CD4-positive, alpha-beta T cell treated with Interleukin-21 for 1 hour (primary cell): ENCODE measurements around the gene CASKIN2.

Source experiments
- DNase-seq: peaks from one replicate; pipeline ENCODE4 v3.0.0-alpha.2; 2020

The CASKIN2 gene

DNA sequence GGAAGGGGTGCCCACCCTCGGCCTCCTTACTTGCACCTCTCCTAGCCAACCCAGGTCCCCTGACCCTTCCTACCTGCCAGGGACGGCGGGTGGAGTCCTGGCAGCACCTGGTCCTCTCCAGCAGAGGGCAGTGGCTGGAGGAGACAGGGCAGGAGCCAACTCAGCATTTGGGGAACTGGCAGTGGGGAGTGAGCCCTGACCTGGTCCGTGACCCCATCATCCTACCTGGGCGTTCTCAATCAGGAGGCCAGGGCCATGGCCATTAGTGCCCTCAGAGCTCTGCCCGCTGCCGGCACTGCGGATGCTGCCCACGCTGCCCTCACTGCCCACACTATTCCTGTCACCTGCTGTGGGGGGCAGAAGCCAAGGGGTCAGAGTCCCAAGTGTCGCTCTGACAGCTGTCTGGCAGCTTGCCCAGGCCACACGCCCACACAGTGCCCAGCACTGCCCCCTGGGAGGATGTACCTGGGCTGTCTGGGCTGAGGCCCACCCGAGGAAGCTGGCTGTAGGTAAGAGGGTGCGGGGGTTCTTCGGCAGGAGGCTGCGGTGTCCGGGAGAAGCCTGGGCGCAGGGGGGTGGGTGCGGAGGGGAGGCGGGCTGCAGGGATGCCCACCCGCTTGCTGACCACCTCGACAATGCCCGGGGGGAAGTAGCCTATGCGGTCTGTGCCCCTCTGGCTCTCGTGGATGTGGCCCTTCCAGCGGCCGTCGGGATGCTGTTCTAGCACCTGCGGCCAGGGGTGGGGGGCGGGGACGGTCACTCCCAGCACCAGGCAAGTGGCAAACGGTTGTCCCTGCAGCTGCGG lies 10.8 kb downstream of the CASKIN2 start:
- DNase-seq: peak; percentile 50

GRCh38 chr17:75503976-75504346 lies 11.4 kb downstream of the CASKIN2 start:
- DNase-seq: peak; percentile 21

DNA sequence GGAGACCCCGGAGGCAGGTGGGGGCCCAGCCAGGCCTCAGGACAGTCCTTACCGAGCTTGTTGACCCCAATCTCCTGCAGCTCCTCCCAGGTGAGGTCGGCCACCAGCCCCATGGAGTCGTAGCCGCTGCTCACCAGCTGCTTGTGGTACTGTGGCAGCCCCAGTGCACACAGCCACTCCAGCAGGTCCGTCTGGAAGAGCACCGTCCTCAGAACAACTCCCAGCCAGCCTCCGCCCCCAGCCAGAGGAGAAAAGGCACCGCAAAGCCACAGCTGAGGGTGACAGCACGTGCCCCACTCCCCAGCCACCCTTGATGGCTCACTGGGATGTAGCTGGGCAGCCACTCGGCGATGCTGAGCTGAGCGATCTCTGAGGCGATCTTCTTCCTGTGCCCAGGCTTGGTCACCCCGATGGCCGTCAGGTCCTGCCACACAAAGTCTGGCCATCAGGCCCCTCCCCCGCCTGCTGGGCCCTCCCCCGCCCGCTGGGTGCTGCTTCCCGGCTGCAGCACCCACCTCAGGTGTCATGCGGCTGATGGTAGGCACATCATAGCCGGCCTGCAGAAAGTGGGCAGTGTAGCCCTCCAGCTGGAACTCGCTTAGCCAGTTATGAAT lies 11.9 kb downstream of the CASKIN2 start:
- no peak for DNase-seq

- DNase-seq: no peak
Measured at GRCh38 chr17:75502721-75503329, 12.5 kb downstream of the CASKIN2 start.

DNA sequence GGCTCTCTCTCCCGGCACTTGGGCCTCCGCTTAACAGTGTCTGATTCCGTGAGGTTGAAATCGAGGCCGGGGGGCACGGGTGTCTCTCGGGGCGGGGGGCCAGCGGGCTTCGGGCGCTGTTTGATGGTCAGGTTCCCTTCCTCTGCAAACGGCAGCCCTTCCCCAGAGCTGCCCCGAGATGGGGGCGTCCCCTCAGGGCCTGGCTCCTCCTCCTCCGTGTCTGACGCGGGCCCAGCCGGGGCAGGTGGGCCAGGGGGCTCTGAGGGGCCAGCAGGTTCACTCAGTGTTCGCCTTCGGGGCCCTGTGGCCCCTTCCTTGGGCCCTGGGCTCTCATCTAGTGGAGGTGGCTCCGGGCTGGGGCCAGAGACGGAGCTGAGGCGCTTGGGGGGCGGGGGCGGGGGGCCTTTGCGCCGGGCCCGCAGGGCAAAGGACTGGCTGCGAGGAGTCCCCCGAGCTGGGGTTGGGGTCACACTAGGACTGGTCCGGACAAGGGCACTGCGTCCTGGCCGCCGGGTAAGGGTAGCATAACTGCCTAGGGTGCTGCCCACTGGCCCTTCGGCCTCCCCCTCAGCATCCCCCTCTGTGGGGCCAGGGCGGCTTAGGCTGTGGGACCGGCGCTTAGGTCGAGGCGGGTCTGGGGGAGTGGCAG lies 13.1 kb downstream of the CASKIN2 start:
- DNase-seq: no peak

- no peak for DNase-seq
Measured at GRCh38 chr17:75501378-75502071, 13.8 kb downstream of the CASKIN2 start.

DNA sequence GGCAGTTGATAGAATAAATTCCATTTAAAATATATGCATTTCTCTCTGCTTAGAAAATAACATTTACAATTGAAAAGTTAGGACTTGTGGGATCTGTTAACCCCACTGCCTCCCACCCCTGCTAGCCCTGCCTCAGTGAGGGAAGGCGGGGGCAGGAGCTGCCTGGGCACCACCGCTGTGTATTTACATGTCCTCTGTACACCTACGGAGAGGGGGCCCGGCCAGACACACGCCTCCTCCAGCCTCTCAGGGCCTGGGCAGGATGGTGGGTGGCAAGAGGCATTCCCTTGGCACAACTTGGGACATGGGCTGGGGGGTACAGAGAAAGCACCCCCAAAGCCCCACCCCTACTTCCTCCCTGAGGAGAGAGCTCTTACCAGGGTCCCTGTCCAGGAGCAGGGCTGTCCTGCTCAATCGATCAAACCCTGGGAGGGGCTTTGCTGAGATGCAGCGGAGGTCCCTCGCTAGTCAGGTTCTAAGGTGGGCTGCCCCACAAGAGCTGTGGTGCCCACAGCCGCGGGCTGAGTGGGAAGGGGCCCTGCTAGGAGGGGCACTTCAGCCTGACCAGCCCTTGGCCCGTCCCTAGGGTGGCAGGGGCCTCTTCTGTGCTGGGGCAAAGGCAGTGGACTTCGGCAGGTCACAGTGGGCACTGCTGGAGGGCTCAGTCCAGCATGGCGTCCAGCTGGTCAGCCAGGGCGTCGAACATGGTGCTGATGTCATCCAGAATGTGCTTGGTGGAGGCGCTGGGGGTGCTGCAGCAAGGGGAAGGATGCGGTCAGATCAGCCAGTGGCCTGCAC lies 14.7 kb downstream of the CASKIN2 start:
- DNase-seq: no peak

- no peak for DNase-seq
Measured at GRCh38 chr17:75499313-75500022, 15.9 kb downstream of the CASKIN2 start.

- no peak for DNase-seq
Measured at GRCh38 chr17:75498726-75499213, 16.6 kb downstream of the CASKIN2 start.

DNA sequence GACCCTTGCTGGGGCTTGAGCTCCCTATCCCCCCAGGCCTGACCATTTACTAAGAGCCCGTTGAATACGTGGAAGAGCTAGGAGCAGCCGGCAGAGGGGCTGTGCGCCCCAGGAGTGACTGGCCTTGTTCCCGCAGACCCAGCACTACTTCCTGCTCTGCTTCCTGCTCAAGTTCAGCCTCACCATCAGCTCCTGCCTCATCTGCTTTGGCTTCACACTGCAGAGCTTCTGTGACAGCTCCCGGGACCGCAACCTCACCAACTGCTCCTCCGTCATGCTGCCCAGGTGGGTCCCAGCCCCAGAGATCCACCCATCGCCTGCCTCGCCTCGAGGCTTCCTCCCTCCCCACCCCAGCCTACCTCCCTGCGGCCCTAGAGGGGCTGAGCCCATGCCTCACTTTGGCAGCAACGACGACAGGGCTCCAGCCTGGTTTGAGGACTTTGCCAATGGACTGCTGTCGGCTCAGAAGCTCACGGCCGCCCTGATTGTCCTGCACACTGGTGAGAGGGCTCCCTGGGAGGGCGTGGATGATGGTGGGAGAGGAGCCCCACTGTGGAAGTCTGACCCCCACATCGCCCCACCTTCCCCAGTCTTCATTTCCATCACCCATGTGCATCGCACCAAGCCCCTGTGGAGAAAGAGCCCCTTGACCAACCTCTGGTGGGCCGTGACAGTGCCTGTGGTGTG lies 17.2 kb downstream of the CASKIN2 start:
- DNase-seq: no peak

- no peak for DNase-seq
Measured at GRCh38 chr17:75496005-75496404, 19.3 kb downstream of the CASKIN2 start.

GRCh38 chr17:75494326-75494877 lies 20.9 kb downstream of the CASKIN2 start:
- DNase-seq: no peak

DNA sequence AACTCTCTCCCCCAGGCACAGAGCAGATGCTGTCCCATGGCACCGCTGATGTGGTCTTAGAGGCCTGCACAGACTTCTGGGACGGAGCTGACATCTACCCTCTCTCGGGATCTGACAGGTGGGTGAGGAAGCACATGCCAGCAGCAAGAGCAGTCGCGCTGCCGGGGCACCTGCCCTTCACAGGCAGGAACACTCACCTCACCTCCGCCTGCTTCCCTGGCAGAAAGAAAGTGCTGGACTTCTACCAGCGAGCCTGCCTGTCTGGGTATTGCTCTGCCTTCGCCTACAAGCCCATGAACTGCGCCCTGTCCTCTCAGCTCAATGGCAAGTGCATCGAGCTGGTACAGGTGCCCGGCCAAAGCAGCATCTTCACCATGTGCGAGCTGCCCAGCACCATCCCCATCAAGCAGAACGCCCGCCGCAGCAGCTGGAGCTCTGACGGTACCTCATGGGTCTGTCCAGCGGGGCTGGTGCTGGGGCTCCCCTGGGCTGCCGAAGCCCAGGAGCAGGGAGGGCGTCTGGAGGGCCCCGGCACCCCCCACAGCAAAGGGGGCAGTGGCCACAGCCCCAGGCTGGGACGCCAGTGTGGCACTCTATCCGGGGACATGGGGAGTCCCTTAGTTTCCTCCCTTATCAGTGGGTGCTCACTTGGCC lies 21.7 kb downstream of the CASKIN2 start:
- no peak for DNase-seq

DNA sequence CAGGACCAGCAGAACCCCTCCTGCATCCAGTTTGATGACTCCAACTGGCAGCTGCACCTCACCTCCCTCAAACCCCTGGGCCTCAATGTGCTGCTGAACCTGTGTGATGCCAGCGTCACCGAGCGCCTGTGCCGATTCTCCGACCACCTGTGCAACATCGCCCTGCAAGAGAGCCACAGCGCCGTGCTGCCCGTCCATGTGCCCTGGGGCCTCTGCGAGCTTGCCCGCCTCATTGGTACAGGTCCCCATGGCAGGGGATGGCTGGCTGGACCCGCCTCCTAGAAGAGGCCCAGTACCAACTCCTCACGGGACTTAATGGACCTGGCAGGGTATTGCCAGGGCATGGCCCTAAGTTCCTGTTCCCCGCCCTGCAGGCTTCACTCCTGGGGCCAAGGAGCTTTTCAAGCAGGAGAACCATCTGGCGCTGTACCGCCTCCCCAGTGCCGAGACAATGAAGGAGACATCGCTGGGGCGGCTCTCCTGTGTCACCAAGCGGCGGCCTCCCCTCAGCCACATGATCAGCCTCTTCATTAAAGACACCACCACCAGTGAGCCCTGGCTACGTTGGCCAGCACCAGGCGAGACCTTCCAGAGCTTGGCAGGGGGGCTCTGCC lies 22.7 kb downstream of the CASKIN2 start:
- no peak for DNase-seq

GRCh38 chr17:75491680-75492079 lies 23.7 kb downstream of the CASKIN2 start:
- no peak for DNase-seq

GRCh38 chr17:75490953-75491649 lies 24.2 kb downstream of the CASKIN2 start:
- DNase-seq: no peak

DNA sequence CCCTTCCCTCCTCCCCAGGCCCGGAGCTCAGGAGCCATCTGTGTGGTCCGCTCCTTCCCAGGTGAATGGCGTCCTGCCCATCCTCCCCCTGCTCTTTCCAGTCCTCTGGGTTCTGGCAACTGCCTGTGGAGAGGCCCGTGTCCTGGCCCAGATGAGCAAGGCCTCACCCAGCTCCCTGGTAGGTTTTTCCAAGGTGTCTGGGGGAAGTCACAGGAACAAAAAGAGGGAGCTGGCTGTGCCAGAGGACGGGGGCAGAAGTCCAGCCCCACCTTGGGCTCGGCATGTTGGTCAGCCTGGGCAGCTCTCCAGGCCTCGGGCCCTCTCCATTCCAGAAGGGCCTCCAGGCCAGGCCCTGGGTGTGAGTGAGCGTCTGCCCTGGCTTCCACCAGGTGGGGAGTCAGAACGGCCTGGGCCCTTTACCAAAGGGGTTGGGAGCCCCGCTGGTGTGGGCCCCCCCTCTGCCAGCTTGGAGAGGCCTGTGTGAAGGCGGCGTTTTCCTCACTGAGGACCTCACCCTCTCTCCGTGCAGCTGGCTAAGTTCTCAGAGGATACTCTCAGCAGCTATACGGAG lies 25.1 kb downstream of the CASKIN2 start:
- no peak for DNase-seq

GRCh38 chr17:75489511-75489955 lies 25.8 kb downstream of the CASKIN2 start:
- DNase-seq: no peak
